ENCODE measurements around the gene UBR3. TPM values are rescaled to one million over a fixed set of nuclear protein-coding genes. Genes with fewer than 3 reads are reported as not detected.
A peak's percentile ranks its signal among the peaks of the same experiment; 100 is the strongest.

UBR3 gene
- total and polyA plus RNA-seq, 2 experiments from 2014 or later: 10.7 to 28.0 TPM

DNA sequence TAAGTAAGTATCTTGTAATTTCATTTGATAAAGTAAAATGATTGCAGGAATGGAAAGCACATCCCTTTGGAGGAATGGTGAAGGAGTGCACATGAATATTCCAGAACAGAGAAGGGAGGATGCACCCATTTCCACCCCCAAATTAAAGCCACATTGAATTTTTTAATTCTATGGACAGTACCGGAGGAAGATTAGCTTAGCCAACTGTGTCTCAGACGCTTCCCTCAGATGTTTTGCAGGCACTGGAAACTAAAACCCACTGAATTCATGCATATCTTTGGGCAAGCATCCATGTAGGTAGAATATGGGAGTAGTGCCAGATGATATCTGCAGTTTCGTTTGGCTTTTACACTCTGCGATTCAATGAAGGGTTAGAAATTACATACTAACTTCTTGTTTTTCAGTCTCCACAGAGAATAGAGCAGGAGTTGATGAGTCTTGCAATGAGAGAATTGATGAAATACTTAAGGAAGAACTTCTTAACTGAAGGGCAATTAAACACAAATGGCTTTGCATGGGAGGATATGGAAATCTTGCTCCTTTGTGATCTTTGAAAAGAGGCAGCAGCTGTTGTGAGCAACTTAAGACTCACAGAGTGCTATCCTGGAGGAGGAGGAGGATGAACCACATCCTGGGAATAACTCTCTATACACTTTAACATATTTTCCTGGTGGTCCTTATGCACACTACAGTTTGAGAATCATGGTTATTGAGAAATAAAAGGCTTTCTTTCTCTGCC lies 279.0 kb downstream of the UBR3 start:
- Histone ChIP-seq H2AFZ (no peak overlapping the region), H3K27ac (ENCODE audit: low read depth) (peak overlapping the region; percentile 61; the same call in 1 of the 2 replicates), H3K27me3 (ENCODE audit: insufficient read depth) (no peaks in the 10 kb centered on the region), H3F3A (replicated peaks; ENCODE audit: low read depth) (no peaks in the 10 kb centered on the region), H3K4me2 (peak overlapping the region; percentile 31; the same call in 1 of the 2 replicates), H3K9me2 (ENCODE audit: insufficient read depth) (peaks cover 10% of the 10 kb centered on the region), H3K4me1 (ENCODE audit: insufficient read depth) (peaks cover 23% of the 10 kb centered on the region), H3K79me2 (replicated peaks; ENCODE audit: insufficient read depth) (no peaks in the 10 kb centered on the region), H3K4me3 (no peak overlapping the region), H3K36me3 (ENCODE audit: insufficient read depth) (no peaks in the 10 kb centered on the region), H4K20me1 (replicated peaks; ENCODE audit: insufficient read depth) (no peaks in the 10 kb centered on the region)
- Mint-ChIP-seq H3K9me3 (peaks cover 8% of the 10 kb centered on the region), H3K36me3 (ENCODE audit: low read depth) (peaks cover 8% of the 10 kb centered on the region; the same call in 2 of the 3 replicates), H3K4me3 (no peak overlapping the region), H3K4me1 (peaks cover 28% of the 10 kb centered on the region), H3K27me3 (ENCODE audit: insufficient read depth, low read depth, poor library complexity) (no peaks in the 10 kb centered on the region), H3K27ac (no peak overlapping the region)
- peak; percentile 65 for DNase-seq (ENCODE audit: low spot score)
- TF ChIP-seq NANOG (IDR thresholded peaks at IDR 0.05; ENCODE audit: borderline replicate concordance): peak; percentile 93
- TF ChIP-seq CREB1 (CRISPR knock-in tag; IDR thresholded peaks at IDR 0.05; ENCODE audit: low read depth): no peak
- TF ChIP-seq, protein P1, sequence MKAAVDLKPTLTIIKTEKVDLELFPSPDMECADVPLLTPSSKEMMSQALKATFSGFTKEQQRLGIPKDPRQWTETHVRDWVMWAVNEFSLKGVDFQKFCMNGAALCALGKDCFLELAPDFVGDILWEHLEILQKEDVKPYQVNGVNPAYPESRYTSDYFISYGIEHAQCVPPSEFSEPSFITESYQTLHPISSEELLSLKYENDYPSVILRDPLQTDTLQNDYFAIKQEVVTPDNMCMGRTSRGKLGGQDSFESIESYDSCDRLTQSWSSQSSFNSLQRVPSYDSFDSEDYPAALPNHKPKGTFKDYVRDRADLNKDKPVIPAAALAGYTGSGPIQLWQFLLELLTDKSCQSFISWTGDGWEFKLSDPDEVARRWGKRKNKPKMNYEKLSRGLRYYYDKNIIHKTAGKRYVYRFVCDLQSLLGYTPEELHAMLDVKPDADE (IDR thresholded peaks at IDR 0.05): no peak
- TF ChIP-seq JUNB (IDR thresholded peaks at IDR 0.05; ENCODE audit: unreplicated experiment): no peak
- no peak for TF ChIP-seq ZNF331 (CRISPR knock-in tag; IDR thresholded peaks at IDR 0.05; ENCODE audit: low read depth)
- TF ChIP-seq, protein P2, sequence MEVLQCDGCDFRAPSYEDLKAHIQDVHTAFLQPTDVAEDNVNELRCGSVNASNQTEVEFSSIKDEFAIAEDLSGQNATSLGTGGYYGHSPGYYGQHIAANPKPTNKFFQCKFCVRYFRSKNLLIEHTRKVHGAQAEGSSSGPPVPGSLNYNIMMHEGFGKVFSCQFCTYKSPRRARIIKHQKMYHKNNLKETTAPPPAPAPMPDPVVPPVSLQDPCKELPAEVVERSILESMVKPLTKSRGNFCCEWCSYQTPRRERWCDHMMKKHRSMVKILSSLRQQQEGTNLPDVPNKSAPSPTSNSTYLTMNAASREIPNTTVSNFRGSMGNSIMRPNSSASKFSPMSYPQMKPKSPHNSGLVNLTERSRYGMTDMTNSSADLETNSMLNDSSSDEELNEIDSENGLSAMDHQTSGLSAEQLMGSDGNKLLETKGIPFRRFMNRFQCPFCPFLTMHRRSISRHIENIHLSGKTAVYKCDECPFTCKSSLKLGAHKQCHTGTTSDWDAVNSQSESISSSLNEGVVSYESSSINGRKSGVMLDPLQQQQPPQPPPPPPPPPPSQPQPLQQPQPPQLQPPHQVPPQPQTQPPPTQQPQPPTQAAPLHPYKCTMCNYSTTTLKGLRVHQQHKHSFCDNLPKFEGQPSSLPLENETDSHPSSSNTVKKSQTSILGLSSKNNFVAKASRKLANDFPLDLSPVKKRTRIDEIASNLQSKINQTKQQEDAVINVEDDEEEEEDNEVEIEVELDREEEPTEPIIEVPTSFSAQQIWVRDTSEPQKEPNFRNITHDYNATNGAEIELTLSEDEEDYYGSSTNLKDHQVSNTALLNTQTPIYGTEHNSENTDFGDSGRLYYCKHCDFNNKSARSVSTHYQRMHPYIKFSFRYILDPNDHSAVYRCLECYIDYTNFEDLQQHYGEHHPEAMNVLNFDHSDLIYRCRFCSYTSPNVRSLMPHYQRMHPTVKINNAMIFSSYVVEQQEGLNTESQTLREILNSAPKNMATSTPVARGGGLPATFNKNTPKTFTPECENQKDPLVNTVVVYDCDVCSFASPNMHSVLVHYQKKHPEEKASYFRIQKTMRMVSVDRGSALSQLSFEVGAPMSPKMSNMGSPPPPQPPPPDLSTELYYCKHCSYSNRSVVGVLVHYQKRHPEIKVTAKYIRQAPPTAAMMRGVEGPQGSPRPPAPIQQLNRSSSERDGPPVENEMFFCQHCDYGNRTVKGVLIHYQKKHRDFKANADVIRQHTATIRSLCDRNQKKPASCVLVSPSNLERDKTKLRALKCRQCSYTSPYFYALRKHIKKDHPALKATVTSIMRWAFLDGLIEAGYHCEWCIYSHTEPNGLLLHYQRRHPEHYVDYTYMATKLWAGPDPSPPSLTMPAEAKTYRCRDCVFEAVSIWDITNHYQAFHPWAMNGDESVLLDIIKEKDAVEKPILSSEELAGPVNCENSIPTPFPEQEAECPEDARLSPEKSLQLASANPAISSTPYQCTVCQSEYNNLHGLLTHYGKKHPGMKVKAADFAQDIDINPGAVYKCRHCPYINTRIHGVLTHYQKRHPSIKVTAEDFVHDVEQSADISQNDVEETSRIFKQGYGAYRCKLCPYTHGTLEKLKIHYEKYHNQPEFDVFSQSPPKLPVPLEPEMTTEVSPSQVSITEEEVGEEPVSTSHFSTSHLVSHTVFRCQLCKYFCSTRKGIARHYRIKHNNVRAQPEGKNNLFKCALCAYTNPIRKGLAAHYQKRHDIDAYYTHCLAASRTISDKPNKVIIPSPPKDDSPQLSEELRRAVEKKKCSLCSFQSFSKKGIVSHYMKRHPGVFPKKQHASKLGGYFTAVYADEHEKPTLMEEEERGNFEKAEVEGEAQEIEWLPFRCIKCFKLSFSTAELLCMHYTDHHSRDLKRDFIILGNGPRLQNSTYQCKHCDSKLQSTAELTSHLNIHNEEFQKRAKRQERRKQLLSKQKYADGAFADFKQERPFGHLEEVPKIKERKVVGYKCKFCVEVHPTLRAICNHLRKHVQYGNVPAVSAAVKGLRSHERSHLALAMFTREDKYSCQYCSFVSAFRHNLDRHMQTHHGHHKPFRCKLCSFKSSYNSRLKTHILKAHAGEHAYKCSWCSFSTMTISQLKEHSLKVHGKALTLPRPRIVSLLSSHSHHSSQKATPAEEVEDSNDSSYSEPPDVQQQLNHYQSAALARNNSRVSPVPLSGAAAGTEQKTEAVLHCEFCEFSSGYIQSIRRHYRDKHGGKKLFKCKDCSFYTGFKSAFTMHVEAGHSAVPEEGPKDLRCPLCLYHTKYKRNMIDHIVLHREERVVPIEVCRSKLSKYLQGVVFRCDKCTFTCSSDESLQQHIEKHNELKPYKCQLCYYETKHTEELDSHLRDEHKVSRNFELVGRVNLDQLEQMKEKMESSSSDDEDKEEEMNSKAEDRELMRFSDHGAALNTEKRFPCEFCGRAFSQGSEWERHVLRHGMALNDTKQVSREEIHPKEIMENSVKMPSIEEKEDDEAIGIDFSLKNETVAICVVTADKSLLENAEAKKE (CRISPR knock-in tag; IDR thresholded peaks at IDR 0.05): peak; percentile 70; the same call in 1 of the 2 replicates
- no peak for TF ChIP-seq EZH2phosphoT487 (IDR thresholded peaks at IDR 0.05; ENCODE audit: unreplicated experiment)
- no peak for TF ChIP-seq POLR2AphosphoS5 (IDR thresholded peaks at IDR 0.05; ENCODE audit: low read depth)
- no peak for TF ChIP-seq EZH2 (IDR thresholded peaks at IDR 0.05; ENCODE audit: low read depth, unreplicated experiment)
- TF ChIP-seq, protein P3, sequence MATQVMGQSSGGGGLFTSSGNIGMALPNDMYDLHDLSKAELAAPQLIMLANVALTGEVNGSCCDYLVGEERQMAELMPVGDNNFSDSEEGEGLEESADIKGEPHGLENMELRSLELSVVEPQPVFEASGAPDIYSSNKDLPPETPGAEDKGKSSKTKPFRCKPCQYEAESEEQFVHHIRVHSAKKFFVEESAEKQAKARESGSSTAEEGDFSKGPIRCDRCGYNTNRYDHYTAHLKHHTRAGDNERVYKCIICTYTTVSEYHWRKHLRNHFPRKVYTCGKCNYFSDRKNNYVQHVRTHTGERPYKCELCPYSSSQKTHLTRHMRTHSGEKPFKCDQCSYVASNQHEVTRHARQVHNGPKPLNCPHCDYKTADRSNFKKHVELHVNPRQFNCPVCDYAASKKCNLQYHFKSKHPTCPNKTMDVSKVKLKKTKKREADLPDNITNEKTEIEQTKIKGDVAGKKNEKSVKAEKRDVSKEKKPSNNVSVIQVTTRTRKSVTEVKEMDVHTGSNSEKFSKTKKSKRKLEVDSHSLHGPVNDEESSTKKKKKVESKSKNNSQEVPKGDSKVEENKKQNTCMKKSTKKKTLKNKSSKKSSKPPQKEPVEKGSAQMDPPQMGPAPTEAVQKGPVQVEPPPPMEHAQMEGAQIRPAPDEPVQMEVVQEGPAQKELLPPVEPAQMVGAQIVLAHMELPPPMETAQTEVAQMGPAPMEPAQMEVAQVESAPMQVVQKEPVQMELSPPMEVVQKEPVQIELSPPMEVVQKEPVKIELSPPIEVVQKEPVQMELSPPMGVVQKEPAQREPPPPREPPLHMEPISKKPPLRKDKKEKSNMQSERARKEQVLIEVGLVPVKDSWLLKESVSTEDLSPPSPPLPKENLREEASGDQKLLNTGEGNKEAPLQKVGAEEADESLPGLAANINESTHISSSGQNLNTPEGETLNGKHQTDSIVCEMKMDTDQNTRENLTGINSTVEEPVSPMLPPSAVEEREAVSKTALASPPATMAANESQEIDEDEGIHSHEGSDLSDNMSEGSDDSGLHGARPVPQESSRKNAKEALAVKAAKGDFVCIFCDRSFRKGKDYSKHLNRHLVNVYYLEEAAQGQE (IDR thresholded peaks at IDR 0.05; ENCODE audit: unreplicated experiment): no peak
- ATAC-seq: peak; percentile 72

All from GM23338 (cell line).